GM18858 (cell line): ENCODE measurements around the gene KRT32.

ENCODE experiments used
- ATAC-seq: cut with Tn5 transposase; IDR thresholded peaks from one replicate; pipeline ENCODE4 v1.9.1; 2021; ENCODE audit not compliant: unreplicated experiment

KRT32 gene

DNA sequence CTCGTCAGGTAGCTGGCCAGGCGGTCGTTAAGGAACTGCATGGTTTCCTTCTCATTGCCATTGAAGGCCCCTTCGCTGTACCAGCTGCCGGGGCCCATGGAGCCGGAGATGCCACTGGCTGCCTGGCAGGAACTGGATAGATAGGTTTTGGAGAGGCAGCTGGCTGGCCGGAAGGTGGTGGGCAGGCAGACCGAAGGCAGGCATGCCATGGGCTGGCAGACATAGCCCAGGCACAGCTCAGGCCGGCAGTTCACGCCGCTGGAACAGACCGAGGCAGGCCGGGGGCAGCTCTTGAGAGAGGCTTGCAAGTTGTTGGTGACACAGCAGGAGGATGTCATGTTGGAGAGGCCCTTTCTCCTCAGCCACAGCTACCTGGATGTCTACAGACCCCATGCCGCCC, at the start of gene KRT32:
Gene KRT32, minus strand, starts transcription at position 399 of the 400 bp plus-strand sequence. Its CDS starts 61 bp downstream, at position 338.
- no peak for ATAC-seq

DNA sequence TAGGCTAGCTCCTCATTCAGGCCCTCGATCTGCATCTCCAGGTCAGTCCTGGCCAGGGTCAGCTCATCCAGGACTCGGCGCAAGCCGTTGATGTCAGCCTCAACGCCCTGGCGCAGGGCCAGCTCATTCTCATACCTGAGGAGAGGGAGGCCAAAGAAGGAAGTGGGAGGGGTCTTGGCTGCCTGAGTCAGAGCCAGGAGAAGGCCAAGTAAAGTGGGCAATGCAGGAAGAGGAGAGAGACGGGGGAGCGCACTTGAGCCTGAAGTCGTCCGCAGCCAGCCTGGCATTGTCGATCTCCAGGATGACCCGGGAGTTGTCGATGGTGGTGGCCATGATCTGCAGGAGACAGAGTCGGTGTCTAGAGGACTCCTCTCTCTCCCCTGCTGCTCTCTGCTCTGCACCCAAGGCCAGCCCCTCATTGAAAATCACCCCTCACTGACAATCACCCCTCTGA, 49.7 kb upstream of the KRT32 start:
- no peak for ATAC-seq

DNA sequence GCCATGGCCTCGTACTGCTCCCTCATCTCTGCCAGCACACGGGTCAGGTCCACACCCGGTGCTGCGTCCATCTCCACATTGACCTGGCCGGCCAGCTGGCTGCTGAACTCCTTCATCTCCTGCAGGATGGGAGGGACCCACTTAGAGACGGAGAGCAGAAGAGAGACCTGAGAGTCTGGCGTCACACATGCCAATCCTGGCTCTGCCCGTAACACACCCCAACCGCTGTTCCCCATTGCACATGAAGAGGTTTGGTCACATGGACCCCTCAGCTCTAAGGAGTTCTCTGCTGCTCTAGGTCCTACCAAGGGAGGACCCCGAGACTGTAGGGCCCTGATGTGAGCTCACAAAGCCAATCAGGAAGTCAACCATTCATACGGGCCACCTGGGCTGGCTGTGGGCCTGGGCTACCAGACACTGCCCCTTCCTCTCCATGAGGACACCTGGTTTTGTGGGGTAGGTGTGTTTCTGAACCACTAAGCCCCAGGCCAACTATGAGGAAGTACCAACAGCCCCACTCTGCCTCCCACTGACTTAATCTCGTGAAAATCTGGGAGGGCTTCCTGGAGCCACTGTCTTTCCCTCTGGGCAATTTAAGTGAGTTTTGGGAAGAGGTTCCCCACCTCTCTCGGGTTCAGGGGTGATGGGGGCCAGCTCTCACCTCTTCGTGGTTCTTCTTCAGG, 49.1 kb upstream of the KRT32 start:
- no peak for ATAC-seq

DNA sequence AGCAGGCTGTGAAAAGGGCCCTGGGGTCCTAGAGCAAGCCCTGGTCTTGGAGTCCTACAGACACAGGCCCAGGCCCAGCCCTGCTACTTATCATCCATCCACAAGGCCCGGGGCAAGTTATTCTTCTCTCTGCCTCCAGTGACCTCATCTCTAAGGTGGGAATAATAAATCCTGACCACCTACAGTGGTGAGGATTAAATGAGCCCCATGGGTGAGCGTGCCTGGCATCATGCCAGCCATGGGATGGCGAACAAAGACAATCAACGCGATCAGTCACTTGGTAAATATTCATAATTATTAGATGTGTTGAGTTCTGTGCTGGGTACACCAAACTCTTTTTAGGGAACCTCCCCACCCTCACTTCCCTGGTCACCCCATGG, 46.0 kb upstream of the KRT32 start:
- no peak for ATAC-seq

DNA sequence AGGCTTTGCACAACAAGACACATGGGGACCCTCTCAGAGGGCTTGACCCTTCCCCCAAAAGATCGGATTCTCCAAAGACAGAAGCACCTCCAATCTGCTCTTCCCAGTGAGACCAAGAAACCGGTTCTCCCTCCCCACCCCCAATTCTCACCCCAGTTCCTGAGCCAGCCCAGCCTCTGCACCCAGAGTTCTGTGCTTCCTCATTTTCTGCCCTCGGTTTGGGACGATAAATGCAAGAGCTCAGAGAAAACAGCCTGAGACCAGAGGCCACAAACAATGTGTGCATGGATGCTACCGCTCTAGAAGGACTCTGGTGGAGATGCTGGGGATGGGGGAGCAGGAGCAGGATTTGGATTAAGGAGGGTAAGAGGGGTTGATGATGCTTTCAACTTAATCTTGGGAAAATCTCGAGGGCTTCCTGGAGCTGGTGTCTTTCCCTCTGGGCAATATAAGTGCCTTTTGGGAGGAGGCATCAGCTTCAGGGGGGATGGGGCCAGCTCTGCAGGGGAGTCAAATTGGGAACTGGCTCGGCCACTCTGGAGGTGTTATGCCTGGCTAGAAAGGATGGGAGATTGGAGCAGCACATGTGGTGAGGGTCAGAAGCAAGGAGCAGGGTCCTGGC, 45.5 kb upstream of the KRT32 start:
- ATAC-seq, result no peak

DNA sequence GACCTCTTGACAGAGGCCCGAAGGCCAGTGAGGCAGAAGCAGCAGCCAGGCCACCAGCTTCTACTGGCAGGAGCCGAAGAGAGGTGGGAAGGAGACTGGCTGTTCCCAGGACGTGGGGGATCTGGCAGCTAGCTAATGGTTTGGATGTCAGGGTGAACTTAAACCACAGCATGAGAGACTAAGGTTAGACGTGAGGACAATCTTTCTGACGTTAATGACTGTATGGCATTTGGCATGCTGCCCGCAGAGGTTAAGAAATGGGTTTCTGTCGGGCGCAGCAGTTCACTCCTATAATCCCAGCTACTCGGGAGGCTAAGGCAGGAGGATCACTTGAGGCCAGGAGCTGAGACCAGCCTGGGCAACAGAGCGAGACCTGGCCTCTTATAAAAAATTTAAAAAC, 44.5 kb upstream of the KRT32 start:
- ATAC-seq, result no peak

DNA sequence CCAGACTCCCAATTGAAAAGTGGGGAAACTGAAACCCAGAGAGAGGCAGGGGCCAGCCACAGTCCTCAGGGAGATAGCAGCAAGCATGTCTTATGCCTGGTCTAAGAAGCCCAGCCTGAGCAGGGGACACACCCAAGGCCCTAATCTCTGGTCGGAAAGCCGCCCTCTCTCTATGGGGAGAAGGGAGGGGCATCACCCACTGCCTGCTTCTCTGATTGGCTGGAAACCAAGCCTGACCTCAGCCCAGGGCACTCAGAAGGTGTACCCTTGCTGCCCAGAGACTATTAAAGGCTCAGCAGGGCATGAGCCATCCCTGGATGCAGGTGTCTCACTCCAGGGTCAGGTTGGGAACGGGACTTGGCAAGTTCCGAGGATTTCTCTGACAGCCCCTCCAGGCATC, 43.9 kb upstream of the KRT32 start:
- ATAC-seq, result no peak

DNA sequence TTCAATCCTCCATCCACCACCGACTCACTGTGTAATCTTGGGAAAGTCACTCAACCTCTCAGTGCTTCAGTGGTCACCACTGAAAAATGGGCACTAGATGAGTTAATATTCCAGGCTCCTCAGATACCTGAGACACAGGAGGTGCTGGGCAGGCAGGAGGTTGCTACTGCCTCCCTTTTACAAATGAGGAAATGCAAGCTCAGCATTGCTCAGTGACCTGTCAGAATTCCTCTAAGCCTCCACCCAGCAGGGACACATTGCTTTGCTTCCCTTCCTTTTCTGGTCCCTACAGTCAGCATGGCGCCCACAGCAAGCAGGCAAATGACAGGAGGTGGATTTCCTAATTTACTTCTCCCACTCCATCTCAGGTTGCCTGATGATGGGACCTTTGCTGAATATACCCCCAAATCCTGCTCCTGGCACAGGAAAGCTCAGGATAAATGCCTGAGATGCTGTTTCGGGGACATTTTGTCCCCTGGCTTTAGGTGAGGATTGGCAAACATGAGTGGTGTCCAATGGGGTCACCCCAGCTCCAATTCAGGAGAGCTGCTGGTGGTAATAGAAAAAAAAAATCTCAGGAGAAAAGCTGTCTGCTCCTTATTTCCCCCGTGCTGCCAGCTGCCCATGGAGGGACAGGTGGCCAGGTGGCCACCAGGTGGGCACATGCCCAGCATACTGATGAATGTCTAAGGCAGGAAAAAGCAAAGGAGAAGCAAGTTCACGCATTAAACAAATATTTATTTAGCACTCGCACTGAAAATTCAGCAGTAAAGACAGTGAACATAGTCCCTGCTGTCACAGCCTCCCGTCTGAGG, 43.3 kb upstream of the KRT32 start:
- no peak for ATAC-seq

DNA sequence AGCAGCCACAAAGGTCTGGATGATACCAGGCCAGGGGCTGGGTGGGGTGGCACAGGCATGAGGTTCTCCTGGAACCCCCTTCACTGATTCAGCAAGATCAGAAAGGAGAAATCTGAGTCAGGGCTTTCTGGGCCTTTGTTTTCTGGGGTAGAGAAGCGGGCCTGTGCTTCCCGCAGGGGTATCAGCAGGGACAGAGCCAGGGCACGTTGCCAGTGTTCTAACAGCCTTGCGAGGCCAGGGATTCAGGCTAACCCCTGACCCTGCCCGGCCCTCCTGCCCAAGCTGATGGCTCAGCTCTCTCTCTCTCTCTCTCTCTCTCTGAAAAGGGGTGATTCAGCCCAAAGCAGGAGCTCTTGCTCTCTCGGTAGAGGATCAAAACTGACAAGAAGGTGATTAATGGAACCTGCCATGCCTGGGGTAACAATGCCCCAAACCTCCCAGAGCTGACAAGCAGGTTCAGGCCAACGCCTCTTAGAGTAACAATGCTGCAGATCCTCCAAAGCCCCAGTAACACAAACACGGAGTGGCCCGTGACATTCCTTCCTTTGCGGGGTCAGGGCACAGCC, 40.2 kb upstream of the KRT32 start:
- ATAC-seq, result no peak

DNA sequence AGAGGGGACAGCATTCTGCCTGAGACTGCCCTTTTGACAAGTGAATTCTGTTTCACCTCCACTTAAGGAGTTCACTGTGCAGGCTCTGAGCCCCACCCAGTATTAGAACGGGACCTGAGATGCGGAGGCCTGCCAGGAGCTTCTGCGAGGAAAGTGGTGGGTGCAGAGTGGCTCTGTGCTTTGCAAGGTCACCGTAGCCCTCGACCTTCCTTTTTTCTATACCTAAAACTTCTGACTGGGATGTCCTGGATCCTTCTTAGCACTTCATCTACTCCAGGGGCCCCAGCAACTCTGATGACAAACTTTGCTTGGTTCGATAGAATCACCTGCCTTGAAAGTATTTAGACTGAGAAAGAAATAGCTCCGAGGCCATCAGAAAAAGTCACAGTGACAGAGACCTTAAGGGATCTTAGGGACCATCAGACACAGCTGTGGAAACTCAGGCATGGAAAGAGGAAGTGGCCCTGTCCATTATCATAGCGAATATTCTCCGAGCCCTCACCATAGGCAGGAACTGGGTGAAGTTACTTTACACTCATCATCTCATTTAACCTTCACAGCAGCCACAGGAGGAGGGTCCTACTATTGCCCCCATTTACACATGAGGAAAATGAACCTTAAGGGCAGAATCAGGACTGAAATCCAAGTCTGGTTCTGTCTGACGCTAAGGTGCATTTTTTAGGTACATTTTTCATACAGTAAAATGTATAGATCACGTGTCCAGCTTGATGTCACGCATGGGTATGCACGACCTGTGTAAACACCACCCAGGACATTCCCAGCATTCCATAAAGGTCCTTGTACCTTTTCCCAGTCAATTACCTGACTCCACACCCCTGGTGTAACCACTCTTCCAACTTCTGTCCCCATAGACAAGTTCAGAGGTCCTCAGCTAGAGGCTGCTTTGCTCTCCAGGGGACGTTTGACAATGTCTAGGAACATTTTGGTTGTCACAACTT, 38.9 kb upstream of the KRT32 start:
- no peak for ATAC-seq

DNA sequence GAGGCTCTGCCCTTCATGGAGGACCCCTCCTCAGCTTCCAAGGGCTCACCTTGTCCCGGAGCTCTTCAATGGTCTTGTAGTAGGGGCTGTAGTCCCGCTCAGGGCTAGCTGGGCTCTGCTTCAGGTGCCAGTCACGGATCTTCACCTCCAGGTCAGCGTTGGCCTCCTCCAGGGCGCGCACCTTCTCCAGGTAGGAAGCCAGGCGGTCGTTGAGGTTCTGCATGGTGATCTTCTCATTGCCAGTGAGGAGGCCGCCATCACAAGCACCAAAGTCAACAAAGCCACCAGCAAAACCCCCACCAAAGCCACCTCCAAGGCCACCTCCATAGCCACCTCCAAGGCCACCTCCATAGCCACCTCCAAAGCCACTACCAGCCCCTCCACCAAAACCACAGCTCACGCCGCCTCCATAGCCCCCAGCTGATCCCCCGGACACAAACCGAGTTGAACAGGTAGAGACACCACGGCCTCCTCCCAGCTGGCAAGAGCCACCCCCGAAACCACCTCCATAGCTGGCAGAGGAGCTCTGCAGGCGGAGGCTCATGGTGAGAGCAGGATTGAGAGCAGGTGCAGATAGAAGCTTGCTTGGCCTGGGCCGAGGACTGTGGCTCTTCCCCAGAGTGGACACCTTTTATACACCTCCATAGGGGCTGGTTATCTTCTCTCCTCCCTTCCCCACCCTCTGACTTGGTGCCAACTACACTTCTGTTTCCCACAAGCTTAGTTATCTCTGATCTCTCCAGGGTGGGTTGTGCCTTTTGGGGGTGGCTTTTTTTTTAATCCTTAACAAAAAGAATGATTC, 38.0 kb upstream of the KRT32 start, which contains the start of gene KRT13:
Gene KRT13, minus strand, starts transcription at position 606 of the 802 bp plus-strand sequence. Its CDS starts 62 bp downstream, at position 544.
- ATAC-seq, result no peak

DNA sequence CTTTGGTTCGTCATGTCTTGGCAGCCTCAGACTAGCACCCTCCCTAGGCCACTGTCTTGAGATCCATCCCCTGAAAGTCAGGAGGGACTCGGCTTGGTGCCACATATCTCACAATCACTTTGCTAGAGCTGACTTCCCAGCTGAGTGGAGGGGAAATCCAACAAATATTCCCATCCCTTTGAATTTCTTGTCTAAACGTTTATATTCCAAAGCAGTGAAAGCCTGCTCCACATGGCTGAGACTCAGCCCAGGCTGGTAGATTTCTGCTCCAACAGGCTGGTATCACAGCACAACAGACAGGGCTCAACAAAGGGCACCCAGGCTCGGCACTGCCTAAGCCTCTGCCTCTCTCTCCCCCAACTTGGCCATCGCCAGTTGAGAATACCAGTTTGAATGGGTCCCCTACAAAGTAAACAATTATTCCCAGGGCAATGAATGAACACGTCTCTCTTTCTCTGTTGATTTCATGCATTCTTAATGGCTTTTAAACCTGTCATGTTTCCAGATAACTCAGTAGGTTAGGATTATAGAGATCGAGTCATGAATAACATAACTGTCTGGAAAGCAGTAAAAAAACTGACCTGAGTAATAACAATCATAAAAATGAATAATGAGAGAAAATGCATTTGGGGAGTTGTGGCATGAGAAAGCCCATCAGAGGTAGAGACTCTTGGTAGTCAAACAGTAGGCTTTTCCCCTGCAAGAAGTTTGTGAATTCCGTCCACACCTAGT, 37.2 kb upstream of the KRT32 start:
- no peak for ATAC-seq

DNA sequence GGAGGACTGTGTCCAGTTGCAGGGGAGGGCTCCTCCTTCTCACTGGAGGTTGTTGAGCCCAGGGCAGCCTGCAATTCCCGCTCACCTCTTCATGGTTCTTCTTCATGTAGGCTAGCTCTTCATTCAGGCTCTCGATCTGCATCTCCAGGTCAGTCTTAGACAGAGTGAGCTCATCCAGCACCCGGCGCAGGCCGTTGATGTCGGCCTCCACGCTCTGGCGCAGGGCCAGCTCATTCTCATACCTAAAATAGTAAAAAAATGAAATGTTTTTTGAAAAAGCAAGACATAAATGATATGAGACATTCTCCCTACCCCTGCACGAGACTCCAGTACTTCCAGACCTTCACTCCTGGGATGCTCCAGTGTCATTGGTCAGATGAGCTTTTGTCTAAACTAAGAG, 36.0 kb upstream of the KRT32 start:
- no peak for ATAC-seq

DNA sequence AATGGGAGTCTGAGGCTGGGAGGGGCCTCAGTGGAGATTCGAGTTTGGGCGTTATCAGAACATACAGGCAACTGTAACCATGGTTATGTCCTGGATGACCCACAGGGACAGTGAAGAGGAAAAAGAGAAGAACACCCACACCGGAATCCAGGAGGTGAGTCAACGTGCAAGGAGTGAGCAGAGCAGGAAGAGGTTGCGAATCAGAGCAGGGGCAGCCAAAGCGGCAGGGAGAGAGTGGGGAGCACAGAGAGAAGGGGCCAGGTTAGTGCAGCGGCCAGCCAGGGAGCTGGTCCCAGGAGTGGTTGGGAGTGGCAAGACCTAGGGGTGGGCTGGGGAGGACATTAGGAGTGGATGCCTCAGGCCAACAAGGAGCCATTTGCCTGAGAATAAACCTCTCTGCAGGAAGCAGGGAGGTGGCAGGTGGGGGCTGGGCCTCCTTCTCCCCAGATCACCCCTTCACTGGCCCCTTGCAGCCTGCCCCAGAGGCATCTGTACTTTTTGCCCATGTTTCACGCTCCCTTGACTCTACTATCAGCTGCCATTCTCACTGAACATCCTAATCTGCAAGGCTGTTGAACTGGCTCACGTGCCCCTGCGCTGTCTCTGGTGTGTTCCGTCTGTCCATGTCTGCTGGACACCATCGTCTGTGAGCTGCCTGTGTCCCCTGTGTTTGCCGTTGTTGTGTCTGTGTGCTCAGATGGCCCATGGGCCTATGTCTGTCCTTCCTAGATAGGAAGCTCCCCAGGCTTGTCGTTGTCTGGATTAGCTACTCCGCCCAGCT, 33.1 kb upstream of the KRT32 start:
- no peak for ATAC-seq

DNA sequence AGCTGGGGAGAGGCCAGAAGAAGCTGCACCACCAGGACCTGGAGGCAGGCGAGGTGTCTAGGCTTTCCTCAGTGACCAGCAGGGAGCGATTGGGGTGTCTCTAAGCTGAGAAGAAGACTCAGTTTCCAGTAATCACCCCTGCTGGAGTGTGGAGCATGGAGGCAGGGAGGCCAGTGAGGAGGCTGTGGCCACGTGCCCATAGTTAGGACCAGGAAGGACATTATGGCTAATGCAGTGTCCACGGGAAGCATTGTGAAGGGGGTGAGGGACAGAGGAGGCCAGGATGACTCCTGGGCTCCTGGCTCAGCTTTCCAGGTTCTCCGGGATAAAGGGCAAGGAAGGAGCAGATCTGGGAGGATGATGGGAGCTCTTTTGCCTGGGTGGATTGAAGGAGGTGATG, 32.5 kb upstream of the KRT32 start:
- no peak for ATAC-seq

DNA sequence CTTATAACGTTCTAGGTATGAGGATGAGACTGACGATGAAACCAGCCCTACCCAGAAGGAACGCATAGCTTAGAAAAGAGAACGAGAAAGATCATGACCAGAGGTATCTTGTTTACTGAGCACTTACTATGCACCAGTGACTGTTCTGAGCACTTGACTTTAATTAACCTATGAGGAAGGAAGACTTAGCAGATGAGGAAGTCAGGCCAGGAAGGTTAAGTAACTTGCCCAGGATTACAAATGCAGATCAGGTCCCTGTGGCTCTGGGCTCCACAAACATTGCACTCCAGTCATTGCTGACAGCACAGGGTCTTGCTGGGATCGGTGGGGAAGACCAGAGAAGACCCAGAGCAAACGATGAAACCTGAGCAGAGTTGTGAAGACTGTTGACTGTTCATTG, 31.1 kb upstream of the KRT32 start:
- no peak for ATAC-seq

DNA sequence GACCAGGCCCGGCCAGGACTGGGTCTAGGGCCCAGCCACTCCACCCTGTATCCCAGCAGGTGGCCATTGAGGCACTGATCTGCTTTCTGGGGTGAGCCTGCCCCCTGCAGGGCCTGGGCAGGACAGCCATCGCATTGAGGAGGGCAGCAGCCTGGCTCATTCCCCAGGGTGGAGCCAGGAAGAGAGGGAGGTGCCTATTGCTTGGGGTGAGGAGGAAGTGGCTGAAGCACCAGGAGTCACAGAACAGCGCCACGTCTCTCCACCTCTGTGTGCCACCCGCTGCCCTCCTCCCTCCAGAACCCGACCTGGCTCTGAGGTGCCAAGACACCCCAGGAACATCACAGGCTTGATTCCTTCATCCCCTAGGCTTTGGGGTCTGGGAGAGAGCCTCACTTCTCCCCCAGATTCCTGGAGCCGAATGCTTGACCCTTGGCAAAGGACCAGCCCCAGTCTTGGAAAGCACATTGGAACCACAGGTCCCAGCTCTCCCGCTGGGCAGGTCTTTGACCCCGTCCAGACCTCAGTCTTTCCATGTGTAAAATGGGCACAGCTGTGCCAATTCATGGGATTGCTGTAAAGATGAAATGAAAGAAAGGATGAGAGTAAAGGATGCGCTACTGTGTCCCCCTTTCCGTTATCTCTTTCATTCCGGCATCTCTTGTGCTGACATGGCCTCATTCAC, 29.8 kb upstream of the KRT32 start:
- ATAC-seq, result no peak

DNA sequence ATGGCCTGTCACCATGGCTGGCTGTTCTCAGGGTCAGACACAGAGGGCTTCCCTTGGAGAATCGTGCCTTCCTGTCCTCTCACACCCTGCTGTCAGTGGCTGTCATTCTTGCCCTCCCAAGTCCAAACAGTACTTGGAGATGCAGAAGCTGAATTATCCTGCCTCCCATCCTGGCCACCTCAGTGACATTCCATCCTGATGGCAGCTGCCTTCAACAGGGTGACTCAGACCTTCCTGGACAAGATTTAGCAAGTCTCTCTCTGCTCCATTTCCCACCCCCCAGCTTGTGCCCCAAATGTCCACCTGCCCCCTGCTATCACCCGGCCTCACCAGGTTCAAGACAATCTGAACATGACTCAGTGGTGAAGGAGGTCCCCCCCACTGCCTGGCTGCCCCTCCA, 27.3 kb upstream of the KRT32 start:
- no peak for ATAC-seq
